ENCODE results near the gene NARF.
A peak's percentile ranks its signal among the peaks of the same experiment; 100 is the strongest.
"Not testable (repeated sequence)": the region's sequence is repeated elsewhere in the genome, so short reads cannot be mapped to it uniquely, and the experiment has no call there.

NARF gene

DNA sequence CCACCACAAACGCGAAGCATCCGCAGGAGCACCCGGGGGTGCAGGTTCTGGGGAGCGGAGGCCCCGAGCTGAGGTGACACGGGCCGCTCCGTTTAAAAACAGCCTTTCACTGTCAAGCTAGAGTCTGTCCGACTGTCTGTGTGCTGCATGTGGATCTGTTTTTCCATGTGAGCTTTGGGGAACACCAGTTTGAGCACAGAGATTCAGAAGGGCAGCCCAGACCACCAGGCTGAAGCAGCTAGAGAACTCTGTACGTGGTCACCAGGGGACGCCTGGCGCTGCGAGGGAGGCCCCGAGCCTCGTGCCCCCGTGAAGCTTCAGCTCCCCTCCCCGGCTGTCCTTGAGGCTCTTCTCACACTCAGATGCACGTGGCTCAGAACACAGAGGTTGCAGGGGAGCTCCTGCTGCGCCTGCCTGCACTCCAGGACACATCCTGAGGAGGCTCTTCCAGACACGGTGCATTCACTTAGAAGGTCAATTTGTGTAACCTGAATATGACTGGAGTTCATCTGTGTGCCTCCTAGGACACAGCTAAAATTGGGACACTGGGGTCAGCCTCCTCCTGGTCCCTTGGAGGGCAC, 45.3 kb downstream of the NARF start:
- no peak for DNase-seq

DNA sequence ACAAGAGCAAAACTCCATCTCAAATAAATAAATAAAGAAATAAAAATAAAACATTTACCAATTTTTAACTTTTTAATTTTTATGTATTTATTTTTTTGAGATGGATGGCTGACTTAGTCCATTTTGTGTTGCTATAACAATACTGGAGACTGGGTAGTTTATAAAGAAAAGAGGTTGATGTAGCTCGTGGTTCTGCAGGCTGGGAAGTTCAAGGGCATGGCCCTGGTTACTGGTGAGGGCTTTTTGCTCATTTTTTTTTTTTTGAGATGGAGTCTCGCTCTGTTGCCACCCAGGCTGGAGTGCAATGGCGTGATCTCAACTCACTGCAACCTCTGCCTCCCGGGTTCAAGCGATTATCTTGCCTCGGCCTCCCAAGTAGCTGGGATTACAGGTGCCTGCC, 46.8 kb downstream of the NARF start:
- no peak for DNase-seq

DNA sequence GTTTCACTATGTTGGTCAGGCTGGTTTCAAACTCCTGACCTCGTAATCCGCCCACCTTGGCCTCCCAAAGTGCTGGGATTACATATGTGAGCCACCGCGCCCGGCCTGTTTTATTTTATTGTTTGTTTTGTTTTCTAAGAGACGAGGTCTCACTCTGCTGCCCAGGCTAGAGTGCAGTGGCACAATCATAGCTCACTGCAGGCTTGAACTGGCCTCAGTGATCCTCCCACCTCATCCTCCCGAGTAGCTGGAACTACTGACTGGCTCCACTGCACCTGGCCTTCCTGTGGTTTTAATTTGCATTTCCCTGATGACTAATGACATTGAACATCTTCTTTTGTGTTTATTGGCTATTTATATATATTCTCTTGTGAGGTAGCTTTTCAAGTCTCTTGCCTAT, 47.9 kb downstream of the NARF start:
- DNase-seq = not testable (repeated sequence)

GRCh38 chr17:82507631-82508175, 49.2 kb downstream of the NARF start:
- no peak for DNase-seq

DNA sequence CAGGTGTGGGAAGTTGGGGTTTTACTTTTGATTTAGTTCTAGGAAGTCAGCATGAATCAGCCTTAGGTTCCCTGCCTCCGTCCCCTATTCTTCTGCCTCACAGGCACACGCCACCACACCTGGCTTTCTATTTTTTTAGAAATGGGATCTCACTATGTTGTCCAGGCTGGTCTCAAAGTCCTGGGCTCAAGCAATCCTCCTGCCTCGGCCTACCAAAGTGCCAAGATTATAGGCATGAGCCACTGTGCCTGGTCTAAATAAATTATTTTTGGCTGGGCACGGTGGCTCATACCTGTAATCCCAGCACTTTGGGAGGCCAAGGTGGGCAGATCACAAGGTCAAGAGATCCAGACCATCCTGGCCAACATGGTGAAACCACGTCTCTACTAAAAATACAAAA, 53.1 kb downstream of the NARF start:
- not testable (repeated sequence) for DNase-seq

DNA sequence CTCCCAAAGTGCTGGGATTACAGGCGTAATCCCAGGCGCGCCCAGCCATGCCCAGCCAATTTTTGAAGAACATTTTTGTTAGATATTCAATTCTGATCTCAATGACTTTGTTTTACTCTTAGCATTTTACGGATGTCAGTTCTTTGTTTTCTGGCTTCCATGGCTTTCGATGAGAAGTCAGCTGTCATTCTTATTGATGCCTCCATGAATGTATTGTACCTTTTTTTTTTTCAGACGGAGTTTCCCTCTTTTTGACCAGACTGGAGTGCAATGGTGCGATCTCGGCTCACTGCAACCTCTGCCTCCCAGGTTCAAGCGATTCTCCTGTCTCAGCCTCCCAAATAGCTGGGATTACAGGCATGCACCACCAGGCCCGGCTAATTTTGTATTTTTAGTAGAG, 55.3 kb downstream of the NARF start:
- not testable (repeated sequence) for DNase-seq

DNA sequence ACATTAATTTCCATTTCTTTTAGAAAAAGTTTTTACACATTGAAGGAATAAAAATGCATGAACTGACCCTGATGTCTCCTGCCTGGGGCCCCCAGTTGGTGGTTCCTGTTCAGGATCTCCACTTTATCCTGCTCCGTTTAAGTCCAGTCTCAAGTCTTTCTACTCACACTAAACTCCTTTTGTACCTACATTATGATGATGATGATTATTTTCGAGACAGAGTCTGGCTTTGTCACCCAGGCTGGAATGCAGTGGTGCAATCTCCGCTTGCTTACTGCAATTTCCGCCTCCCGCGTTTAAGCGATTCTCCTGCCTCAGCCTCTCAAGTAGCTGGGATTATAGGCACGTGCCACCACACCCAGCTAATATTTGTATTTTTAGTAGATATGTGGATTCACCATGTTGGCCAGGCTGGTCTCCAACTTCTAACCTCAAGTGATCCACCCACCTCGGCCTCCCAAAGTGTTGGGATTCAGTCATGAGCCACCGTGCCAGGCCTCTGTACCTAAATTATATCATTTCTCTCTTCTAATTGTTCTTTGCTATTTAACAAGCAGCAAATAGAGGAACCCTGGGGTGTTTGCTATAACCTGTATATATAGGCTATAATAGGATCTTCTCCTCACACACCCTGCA, 58.8 kb downstream of the NARF start:
- no peak for DNase-seq

- peak; percentile 86 for DNase-seq
These were observed 60.6 kb downstream of the NARF start, which contains the start of gene FOXK2 for GRCh38 chr17:82518826-82519810. Gene FOXK2 (plus strand): TSS chr17:82519732. CDS start chr17:82519889, 157 bp downstream.

- DNase-seq = no peak
These were observed 61.7 kb downstream of the NARF start for GRCh38 chr17:82519971-82520903.

GRCh38 chr17:82524540-82524939, 66.0 kb downstream of the NARF start:
- no peak for DNase-seq

DNA sequence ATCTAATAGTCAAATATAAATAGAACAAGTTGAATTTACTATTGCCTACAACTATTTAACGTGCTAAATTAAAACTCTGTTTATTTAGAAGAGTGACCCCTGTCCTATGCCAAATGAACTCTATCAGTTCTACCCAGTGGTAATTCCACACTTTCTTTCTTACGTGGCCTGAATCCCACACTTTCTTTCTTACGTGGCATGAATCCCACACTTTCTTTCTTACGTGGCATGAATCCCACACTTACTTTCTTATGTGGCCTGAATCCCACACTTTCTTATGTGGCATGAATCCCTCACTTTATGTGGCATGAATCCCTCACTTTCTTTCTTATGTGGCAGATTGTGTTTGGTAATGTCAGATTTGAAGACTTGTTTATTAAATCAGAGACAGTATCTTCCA, 67.2 kb downstream of the NARF start:
- DNase-seq = no peak

GRCh38 chr17:82527898-82528297, 69.4 kb downstream of the NARF start:
- DNase-seq = no peak

DNA sequence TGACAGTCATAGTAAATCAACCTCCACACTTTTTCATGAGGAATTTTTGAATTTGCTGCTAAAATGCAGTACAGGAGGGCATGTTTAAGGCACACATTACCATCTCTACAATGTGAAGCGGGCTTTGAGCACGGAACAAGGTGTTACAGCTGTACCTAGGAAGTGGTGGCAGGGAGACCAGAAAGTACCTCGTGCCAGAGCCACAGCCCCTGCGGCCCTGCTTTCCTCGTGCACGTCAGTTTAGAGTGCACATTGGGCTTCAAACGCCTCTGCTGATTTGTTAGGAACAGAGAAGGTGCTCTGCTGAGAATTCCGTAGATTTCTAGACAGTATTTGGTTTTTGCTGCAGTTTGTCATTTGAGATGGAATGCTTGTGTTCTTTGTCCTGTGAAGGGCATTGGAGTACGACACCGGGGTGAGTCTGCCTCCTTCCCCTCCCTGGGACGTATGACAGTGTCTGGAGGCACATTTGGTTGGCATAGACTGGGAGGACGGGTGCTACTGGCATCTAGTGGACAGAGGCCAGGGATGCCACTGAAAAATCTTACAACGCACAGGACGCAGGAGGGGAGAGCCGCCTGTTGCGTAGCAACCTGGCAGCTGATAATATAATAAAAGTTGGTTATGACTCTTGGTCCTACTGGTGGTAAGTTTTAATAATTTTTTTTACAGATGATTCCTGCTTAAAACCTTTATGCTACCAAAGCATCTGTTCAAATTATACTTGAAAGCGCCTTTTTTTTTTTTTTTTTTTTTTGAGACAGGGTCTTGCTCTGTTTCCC, 70.1 kb downstream of the NARF start:
- peak; percentile 74 for DNase-seq

DNA sequence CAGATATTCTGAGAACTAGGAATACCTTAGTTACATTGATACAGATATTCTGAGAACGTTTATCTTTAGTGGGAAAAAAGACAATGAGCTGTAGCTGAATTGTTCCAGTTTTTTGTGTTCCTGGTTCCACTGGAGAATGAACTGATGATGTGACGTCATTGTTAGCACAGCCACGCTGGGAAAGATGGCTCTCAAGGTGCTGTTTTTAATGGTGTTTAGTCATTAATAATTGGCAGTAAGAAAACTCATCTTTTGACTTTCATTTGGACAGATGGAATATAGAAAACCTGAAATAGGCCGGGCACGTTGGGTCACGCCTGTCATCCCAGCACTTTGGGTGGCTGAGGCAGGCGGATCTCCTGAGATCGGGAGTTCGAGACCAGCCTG, 71.4 kb downstream of the NARF start:
- DNase-seq = no peak

DNA sequence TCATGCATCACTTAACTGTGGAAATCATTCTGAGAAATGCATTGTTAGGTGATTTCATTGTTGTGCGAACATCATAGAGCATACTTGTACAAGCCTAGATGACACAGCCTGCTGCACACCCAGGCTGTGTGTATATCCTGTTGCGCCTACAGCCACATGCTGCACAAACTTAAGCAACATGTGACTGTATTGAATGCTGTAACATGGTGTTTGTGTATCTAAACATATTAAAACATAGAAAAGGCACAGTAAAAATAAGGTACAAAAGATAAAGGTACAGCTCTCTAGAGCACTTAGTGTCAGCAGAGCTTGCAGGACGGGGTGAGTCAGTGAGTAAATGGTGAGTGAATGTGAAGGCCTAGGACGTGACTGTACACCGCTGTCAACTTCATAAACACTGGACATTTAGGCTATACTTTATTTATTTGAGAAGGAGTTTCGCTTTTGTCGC, 72.9 kb downstream of the NARF start:
- DNase-seq = no peak

GRCh38 chr17:82534401-82534812, 75.9 kb downstream of the NARF start:
- DNase-seq = no peak

DNA sequence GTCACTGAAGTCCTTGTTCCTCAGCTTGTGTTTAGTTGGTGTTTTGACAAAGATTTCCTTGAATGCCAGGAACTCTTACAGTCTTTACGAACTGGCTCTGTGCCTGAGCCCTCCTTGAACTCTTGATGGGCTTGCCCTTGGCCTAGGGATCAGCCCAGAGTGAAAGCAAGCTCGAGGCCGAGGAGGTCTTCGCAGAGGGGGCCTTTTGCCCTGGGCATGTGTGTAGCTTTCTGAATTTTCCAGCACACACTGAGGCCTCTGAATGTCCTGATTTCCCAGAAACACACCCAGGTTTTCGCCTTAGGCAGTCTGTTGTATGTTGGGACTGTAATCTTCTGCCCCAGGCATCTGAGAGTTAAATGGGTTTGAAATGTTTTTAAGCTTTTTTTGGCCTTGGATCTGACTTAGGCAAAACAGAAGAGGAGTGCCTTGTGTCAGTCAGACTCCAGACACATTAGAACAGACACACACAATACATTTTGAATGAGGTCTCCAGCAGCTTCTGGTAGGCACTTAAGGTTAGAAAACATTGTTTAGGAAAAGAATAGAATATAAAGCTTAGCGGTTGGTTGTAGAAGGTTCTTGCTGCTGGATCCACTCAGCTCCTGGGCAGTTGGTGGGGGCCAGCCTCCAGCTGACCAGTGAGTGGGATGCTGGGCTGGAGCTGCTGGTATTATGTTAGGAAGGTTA, 78.1 kb downstream of the NARF start:
- DNase-seq = no peak

- not testable (repeated sequence) for DNase-seq
These were observed 78.7 kb downstream of the NARF start for GRCh38 chr17:82537228-82537627.

DNA sequence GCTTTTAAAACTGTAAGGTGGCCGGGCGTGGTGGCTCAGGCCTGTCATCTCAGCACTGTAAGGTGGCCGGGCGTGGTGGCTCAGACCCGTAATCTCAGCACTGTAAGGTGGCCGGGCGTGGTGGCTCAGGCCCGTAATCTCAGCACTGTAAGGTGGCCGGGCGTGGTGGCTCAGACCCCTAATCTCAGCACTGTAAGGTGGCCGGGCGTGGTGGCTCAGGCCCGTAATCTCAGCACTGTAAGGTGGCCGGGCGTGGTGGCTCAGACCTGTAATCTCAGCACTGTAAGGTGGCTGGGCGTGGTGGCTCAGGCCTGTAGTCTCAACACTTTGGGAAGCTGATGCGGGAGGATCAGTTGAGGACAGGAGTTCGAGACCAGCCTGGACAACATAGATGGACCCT, 80.5 kb downstream of the NARF start:
- not testable (repeated sequence) for DNase-seq
